Adipose tissue (tissue), 3 donors: Measurements from ENCODE around the gene BTG3. TPM values are rescaled to one million over a fixed set of nuclear protein-coding genes. Genes with fewer than 3 reads are reported as not detected.

Experiments used
- H3K27ac ChIP-seq: one replicate; pipeline ENCODE4 v1.5.1; 2013; ENCODE audit warnings: low read depth, low read length
- WGBS, 3 donors: extraction: QIAGEN DNeasy Blood & Tissue Kit; methylation state at CpG; one replicate each; pipeline ENCODE4 v1.1.7; 2013; 5-methylcytosine and 5-hydroxymethylcytosine counted together
- polyA plus RNA-seq, 3 donors: library from polyadenylated mRNA; stranded (reverse); fragments of 200-250 nt; gene quantifications; one replicate each; pipeline ENCODE4 v1.2.3, GENCODE V29; 2013
- donor health status: healthy with polysubstance abuse.
- donor health status: Bipolar disorder and iron deficiency.
- donor health status: healthy.

BTG3 gene
- polyA plus RNA-seq, result 10 to 100 TPM; 14.4 to 35.5 (median 31.2) TPM

- peak within 1 kb of the TSS; percentile 59 for H3K27ac ChIP-seq
- 1 to 2% (median 1%) methylated on average over 90 to 102 of the region's 102 CpGs for WGBS, 3 donors
Measured at GRCh38 chr21:17612565-17613241, at the start of gene BTG3. BTG3 (minus strand) TSS chr21:17612901; CDS start chr21:17609144, 3,757 bp downstream.

- WGBS, 3 donors, result 63 to 74% (median 70%) methylated on average over 6 of the region's 6 CpGs
- no peak overlapping the region for H3K27ac ChIP-seq
Measured at GRCh38 chr21:17660862-17661261, 48.2 kb upstream of the BTG3 start.

GRCh38 chr21:17660452-17660851 is 47.8 kb upstream of the BTG3 start:
- WGBS, 3 donors, result 21 to 45% (median 34%) methylated on average over 3 of the region's 3 CpGs
- no peak overlapping the region for H3K27ac ChIP-seq

- 67 to 80% (median 80%) methylated on average over 6 of the region's 6 CpGs for WGBS, 3 donors
- no peak overlapping the region for H3K27ac ChIP-seq
Measured at GRCh38 chr21:17658931-17659330, 46.2 kb upstream of the BTG3 start.

- H3K27ac ChIP-seq, result no peak overlapping the region
- WGBS, 3 donors, result 75 to 78% (median 77%) methylated on average over 3 of the region's 3 CpGs
Measured at GRCh38 chr21:17651526-17651925, 38.8 kb upstream of the BTG3 start.

- no peak overlapping the region for H3K27ac ChIP-seq
- WGBS, 3 donors, result 9 to 45% (median 38%) methylated on average over 1 of the region's 1 CpG
Measured at GRCh38 chr21:17650292-17650691, 37.6 kb upstream of the BTG3 start.

GRCh38 chr21:17646790-17647189 is 34.1 kb upstream of the BTG3 start:
- no peak overlapping the region for H3K27ac ChIP-seq
- WGBS, 3 donors, result 82 to 85% (median 82%) methylated on average over 4 of the region's 4 CpGs

GRCh38 chr21:17644186-17644585 is 31.5 kb upstream of the BTG3 start:
- no peak overlapping the region for H3K27ac ChIP-seq

GRCh38 chr21:17640821-17641220 is 28.1 kb upstream of the BTG3 start:
- H3K27ac ChIP-seq, result no peak overlapping the region
- 77 to 90% (median 85%) methylated on average over 2 of the region's 2 CpGs for WGBS, 3 donors

GRCh38 chr21:17636711-17637110 is 24.0 kb upstream of the BTG3 start:
- 65 to 96% (median 93%) methylated on average over 4 of the region's 4 CpGs for WGBS, 3 donors
- H3K27ac ChIP-seq, result no peak overlapping the region

- 53 to 68% (median 60%) methylated on average over 4 of the region's 4 CpGs for WGBS, 3 donors
- no peak overlapping the region for H3K27ac ChIP-seq
Measured at GRCh38 chr21:17631195-17631594, 18.5 kb upstream of the BTG3 start.

- H3K27ac ChIP-seq, result no peak overlapping the region
- 58 to 72% (median 70%) methylated on average over 2 of the region's 2 CpGs for WGBS, 3 donors
Measured at GRCh38 chr21:17622018-17622417, 9.3 kb upstream of the BTG3 start.

GRCh38 chr21:17616831-17617230 is 4.1 kb upstream of the BTG3 start:
- no peak overlapping the region for H3K27ac ChIP-seq
- WGBS, 3 donors, result 89 to 92% (median 91%) methylated on average over 1 of the region's 1 CpG

GRCh38 chr21:17613242-17613676 is 558 bp upstream of the BTG3 start:
- H3K27ac ChIP-seq, result peak overlapping the region; percentile 59
- 19 to 30% (median 20%) methylated on average over 16 of the region's 16 CpGs for WGBS, 3 donors

GRCh38 chr21:17612023-17612564 is 607 bp downstream of the BTG3 start:
- 0 to 1% (median 1%) methylated on average over 45 to 50 of the region's 50 CpGs for WGBS, 3 donors
- H3K27ac ChIP-seq, result peak overlapping the region; percentile 12

GRCh38 chr21:17611414-17612022 is 1.2 kb downstream of the BTG3 start:
- WGBS, 3 donors, result 0 to 1% (median 0%) methylated on average over 26 of the region's 26 CpGs
- H3K27ac ChIP-seq, result peak overlapping the region; percentile 12

- no peak overlapping the region for H3K27ac ChIP-seq
- 23 to 48% (median 34%) methylated on average over 9 of the region's 9 CpGs for WGBS, 3 donors
Measured at GRCh38 chr21:17610911-17611310, 1.8 kb downstream of the BTG3 start.

- no peak overlapping the region for H3K27ac ChIP-seq
- 92 to 97% (median 96%) methylated on average over 2 of the region's 2 CpGs for WGBS, 3 donors
Measured at GRCh38 chr21:17609681-17610080, 3.0 kb downstream of the BTG3 start.

GRCh38 chr21:17607684-17608083 is 5.0 kb downstream of the BTG3 start:
- WGBS, 3 donors, result 91 to 97% (median 95%) methylated on average over 2 of the region's 2 CpGs
- no peak overlapping the region for H3K27ac ChIP-seq

GRCh38 chr21:17602874-17603273 is 9.8 kb downstream of the BTG3 start:
- WGBS, 3 donors, result 80 to 82% (median 80%) methylated on average over 3 of the region's 3 CpGs

More at GRCh38 chr21:17602874-17603273, 9.8 kb downstream of the BTG3 start:
- H3K27ac ChIP-seq, result no peak overlapping the region
